GM19351 (cell line): ENCODE results near the gene APCDD1.

ENCODE experiments used
- ATAC-seq: cut with Tn5 transposase; IDR thresholded peaks from one replicate; pipeline ENCODE4 v1.9.1; 2021; ENCODE audit warnings: mild to moderate bottlenecking, moderate library complexity; ENCODE audit not compliant: unreplicated experiment

APCDD1 gene

GRCh38 chr18:10453806-10454680 is at the start of gene APCDD1:
Gene APCDD1 (plus strand): TSS chr18:10454635. CDS start chr18:10454982, 347 bp downstream.
- ATAC-seq, result no peak

- no peak for ATAC-seq
Measured at GRCh38 chr18:10405014-10405493, 49.4 kb upstream of the APCDD1 start.

- ATAC-seq, result no peak
Measured at GRCh38 chr18:10405816-10406663, 48.4 kb upstream of the APCDD1 start.

GRCh38 chr18:10408131-10408530 is 46.3 kb upstream of the APCDD1 start:
- ATAC-seq, result no peak

- ATAC-seq, result no peak
Measured at GRCh38 chr18:10409041-10409440, 45.4 kb upstream of the APCDD1 start.

- no peak for ATAC-seq
Measured at GRCh38 chr18:10410472-10411308, 43.7 kb upstream of the APCDD1 start.

- ATAC-seq, result no peak
Measured at GRCh38 chr18:10412933-10413332, 41.5 kb upstream of the APCDD1 start.

GRCh38 chr18:10413722-10414121 is 40.7 kb upstream of the APCDD1 start:
- ATAC-seq, result no peak

GRCh38 chr18:10414293-10414842 is 40.1 kb upstream of the APCDD1 start:
- no peak for ATAC-seq

- no peak for ATAC-seq
Measured at GRCh38 chr18:10416065-10416464, 38.4 kb upstream of the APCDD1 start.

- ATAC-seq, result no peak
Measured at GRCh38 chr18:10417191-10417590, 37.2 kb upstream of the APCDD1 start.

GRCh38 chr18:10417664-10418063 is 36.8 kb upstream of the APCDD1 start:
- no peak for ATAC-seq

GRCh38 chr18:10418836-10419235 is 35.6 kb upstream of the APCDD1 start:
- ATAC-seq, result no peak

GRCh38 chr18:10419420-10420103 is 34.9 kb upstream of the APCDD1 start:
- no peak for ATAC-seq

- no peak for ATAC-seq
Measured at GRCh38 chr18:10420561-10421352, 33.7 kb upstream of the APCDD1 start.

GRCh38 chr18:10421859-10422258 is 32.6 kb upstream of the APCDD1 start:
- ATAC-seq, result no peak

- no peak for ATAC-seq
Measured at GRCh38 chr18:10422731-10423130, 31.7 kb upstream of the APCDD1 start.

- ATAC-seq, result no peak
Measured at GRCh38 chr18:10424585-10425307, 29.7 kb upstream of the APCDD1 start.
